Activated naive CD8-positive, alpha-beta T cell treated with anti-CD3 and anti-CD28 coated beads for 36 hours (primary cell): ENCODE measurements around the gene ARMC9. TPM values are rescaled to one million over a fixed set of nuclear protein-coding genes. Genes with fewer than 3 reads are reported as not detected.

Source experiments
- DNase-seq: peaks from one replicate; pipeline ENCODE4 v3.0.0; 2021
- H3K27ac Mint-ChIP-seq: one replicate; pipeline ENCODE4 v1.8.0; 2022; ENCODE audit warnings: mild to moderate bottlenecking, moderate library complexity, mixed read lengths
- H3K27me3 Mint-ChIP-seq: one replicate; pipeline ENCODE4 v1.8.0; 2022; ENCODE audit warnings: mild to moderate bottlenecking, mixed read lengths
- H3K36me3 Mint-ChIP-seq: one replicate; pipeline ENCODE4 v1.8.0; 2021; ENCODE audit warnings: mild to moderate bottlenecking, mixed read lengths
- H3K4me1 Mint-ChIP-seq: one replicate; pipeline ENCODE4 v1.8.0; 2021; ENCODE audit warnings: mixed read lengths
- H3K4me3 Mint-ChIP-seq: one replicate; pipeline ENCODE4 v1.8.0; 2022; ENCODE audit warnings: mild to moderate bottlenecking, moderate library complexity, mixed read lengths
- H3K9me3 Mint-ChIP-seq: one replicate; pipeline ENCODE4 v1.8.0; 2022; ENCODE audit warnings: mixed read lengths
- total RNA-seq, 2 experiments: library from RNA; stranded (reverse); gene quantifications; one replicate each; pipeline ENCODE4 v1.2.3, GENCODE V29; 2021

ARMC9 gene
- total RNA-seq, 2 experiments from 2014 or later = 3.9 to 5.1 TPM

- Mint-ChIP-seq H3K4me1 (peaks cover 2% of the 10 kb centered on the region), H3K9me3 (no peaks in the 10 kb centered on the region), H3K27ac (no peak overlapping the region), H3K36me3 (no peaks in the 10 kb centered on the region), H3K27me3 (no peaks in the 10 kb centered on the region), H3K4me3 (no peak overlapping the region)
- DNase-seq = no peak
Measured at GRCh38 chr2:231207734-231208133, 9.3 kb downstream of the ARMC9 start.

DNA sequence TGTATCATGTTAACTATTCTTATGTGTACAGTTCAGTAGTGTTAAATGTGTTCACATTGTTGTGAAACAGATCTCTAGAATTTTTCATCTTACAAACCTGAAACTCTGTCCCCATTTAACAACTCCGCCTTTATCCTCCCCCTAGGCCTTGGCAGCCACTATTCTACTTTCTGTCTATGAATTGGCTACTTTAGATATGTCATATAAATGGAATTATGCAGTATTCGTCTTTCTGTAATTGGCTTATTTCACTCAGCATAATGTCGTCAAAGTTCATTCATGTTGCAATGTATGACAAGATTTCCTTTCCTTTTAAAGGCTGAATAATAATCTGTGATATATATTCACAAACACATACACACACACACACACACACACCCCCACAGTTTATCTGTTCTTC is 12.4 kb downstream of the ARMC9 start:
- Mint-ChIP-seq H3K4me3 (no peak overlapping the region), H3K27ac (no peak overlapping the region), H3K9me3 (no peaks in the 10 kb centered on the region), H3K36me3 (no peaks in the 10 kb centered on the region), H3K4me1 (peaks cover 2% of the 10 kb centered on the region), H3K27me3 (no peaks in the 10 kb centered on the region)
- DNase-seq = no peak

DNA sequence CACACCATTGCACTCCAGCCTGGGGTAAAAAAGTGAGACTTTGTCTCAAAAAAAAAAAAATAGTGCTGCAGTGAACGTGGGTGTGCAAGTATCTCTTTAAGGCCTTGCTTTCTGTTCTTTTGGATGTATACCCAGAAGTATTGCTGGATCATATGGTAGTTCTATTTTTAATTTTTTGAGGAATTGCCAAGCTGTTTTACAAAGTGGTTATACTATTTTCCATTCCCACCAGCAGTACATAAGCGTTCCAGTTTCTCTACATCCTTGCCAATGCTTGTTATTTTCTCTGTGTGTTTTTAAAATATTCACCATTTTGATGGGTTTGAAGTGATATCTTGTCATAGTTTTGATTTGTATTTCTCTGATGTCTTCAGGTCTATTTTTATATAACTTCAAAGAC is 13.1 kb downstream of the ARMC9 start:
- Mint-ChIP-seq H3K36me3 (no peaks in the 10 kb centered on the region), H3K9me3 (no peaks in the 10 kb centered on the region), H3K27me3 (no peaks in the 10 kb centered on the region), H3K27ac (no peak overlapping the region), H3K4me1 (peaks cover 2% of the 10 kb centered on the region), H3K4me3 (no peak overlapping the region)
- no peak for DNase-seq

DNA sequence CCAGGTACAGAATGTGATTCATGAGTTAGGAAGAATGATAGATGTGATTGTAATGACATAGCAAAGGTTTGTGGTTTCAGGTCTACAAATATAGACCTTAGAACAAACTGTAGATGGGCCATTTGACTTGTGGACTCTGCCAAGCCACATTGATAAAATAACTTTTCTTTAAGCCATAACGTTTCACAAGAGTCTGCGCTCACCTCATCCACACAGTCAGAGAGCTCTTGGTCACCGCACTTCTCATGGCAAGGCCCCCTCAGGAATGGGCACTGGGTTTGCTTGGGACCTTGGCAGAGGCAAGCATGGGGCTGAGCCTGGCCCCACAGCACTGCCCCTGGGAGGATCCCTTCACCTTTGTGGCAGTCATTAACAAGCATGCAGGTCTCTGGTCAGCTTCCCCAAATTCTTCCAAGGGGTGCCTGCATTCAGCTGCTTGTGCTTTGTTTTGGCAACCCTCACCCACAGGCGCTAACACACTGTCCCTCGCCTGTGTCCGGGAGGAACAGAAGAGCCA is 14.0 kb downstream of the ARMC9 start:
- no peaks in the 10 kb centered on the region for H3K27me3 Mint-ChIP-seq
- H3K9me3 Mint-ChIP-seq = no peaks in the 10 kb centered on the region
- H3K36me3 Mint-ChIP-seq = no peaks in the 10 kb centered on the region
- H3K4me3 Mint-ChIP-seq = no peak overlapping the region
- H3K27ac Mint-ChIP-seq = no peak overlapping the region
- no peak for DNase-seq
- H3K4me1 Mint-ChIP-seq = peaks cover 2% of the 10 kb centered on the region

DNA sequence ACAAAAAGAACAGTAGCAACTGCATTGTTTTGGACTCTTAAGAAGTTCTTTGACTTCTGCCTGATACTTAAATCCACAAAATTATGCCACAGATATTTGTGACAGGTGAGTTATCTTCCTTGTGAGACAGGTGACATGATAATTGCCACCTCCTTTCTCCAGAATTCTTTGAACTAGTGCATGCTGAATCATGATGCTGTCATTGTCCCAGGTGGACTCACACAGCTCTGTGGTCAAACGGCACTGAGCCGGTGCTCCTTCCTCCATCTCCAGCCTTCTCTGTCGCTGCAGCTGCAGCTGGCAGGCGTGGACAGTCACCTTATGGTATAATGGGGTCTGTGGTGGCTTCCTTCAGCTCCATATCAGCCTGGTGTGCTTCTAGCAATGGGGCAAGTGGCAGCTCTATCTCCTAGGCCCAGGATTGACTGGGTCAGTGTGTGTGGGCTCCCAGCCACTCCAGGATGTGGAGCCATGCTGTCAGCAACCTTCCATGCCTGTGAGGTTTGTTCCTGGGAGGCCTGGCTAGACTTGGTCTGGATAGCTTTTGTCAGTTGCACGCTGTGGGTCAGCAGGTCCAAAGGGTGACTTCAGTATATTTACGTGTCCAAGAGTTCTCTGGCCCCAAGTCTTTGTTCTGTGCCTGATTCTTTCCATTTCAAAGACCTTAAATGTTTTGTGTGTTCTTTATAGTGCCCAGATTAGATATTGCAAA is 15.7 kb downstream of the ARMC9 start:
- no peaks in the 10 kb centered on the region for H3K36me3 Mint-ChIP-seq
- DNase-seq = no peak
- no peaks in the 10 kb centered on the region for H3K9me3 Mint-ChIP-seq
- H3K4me1 Mint-ChIP-seq = no peaks in the 10 kb centered on the region
- no peak overlapping the region for H3K27ac Mint-ChIP-seq
- no peaks in the 10 kb centered on the region for H3K27me3 Mint-ChIP-seq
- no peak overlapping the region for H3K4me3 Mint-ChIP-seq

DNA sequence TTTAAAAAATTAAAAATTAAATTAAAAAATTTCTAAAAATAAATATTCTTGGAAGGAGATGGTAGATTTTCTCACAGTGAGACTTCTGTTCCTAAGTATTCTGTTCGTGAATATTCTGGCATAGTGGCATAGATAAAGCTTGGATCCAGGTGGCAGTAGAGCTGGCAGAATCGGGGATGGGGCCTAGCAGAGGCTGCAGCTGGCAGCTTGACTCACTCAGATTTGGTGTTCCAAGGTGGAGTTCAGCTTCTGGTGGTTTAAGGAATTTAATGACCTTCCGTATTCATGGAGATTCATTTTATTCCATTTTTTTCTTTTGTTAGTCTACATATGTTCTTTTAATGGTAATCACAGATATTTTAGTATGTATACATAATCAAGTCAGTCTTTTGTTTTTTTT is 19.9 kb downstream of the ARMC9 start:
- no peaks in the 10 kb centered on the region for H3K9me3 Mint-ChIP-seq
- no peak overlapping the region for H3K4me3 Mint-ChIP-seq
- no peaks in the 10 kb centered on the region for H3K4me1 Mint-ChIP-seq
- H3K27ac Mint-ChIP-seq = no peak overlapping the region
- H3K27me3 Mint-ChIP-seq = no peaks in the 10 kb centered on the region
- peaks cover 3% of the 10 kb centered on the region for H3K36me3 Mint-ChIP-seq
- DNase-seq = no peak

DNA sequence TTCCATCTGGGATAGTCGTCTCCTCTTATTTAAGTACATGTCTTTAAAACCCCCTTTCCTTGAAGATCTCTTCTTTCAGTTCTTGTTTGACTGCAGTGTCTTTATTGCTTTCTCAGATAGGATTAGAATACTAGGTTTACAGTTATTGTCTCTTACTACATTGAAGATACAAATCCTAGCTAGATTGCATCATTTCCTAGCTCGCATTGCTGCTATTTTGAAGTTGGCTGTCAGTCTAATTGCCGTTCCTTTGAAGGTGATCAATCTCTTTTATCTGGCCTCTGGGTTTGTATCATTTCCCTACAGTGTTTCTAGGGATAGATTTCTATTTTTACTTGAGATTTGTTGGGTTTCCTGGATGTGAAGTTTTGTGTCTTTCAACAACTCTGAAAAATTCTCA is 20.9 kb downstream of the ARMC9 start:
- Mint-ChIP-seq H3K36me3 (peaks cover 3% of the 10 kb centered on the region), H3K27ac (no peak overlapping the region), H3K4me3 (no peak overlapping the region), H3K9me3 (no peaks in the 10 kb centered on the region), H3K27me3 (no peaks in the 10 kb centered on the region), H3K4me1 (no peaks in the 10 kb centered on the region)
- DNase-seq = no peak

DNA sequence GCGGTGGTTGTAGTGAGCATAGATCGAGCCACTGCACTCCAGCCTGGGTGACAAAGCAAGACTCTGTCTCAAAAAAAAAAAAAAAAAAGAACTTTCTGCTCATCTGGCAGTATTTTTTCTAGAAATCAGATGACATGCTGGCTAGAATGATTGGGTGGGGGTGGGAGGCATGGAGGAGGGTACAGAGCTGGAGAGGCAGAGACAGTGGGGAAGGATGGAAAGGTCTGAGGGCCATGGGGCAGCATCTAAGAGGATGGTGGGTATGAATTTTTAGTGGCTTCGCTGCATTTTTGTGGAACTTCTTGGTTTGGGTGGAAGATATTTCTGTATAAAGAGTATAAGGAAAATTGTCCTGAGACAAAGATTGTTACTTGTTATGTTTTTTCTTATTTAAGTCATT is 23.3 kb downstream of the ARMC9 start:
- no peaks in the 10 kb centered on the region for H3K27me3 Mint-ChIP-seq
- no peak for DNase-seq
- no peak overlapping the region for H3K27ac Mint-ChIP-seq
- no peaks in the 10 kb centered on the region for H3K4me1 Mint-ChIP-seq
- peaks cover 3% of the 10 kb centered on the region for H3K36me3 Mint-ChIP-seq
- H3K4me3 Mint-ChIP-seq = no peak overlapping the region
- no peaks in the 10 kb centered on the region for H3K9me3 Mint-ChIP-seq

- H3K4me3 Mint-ChIP-seq = no peak overlapping the region
- H3K27ac Mint-ChIP-seq = no peak overlapping the region
- peaks cover 3% of the 10 kb centered on the region for H3K36me3 Mint-ChIP-seq
- no peaks in the 10 kb centered on the region for H3K4me1 Mint-ChIP-seq
- H3K27me3 Mint-ChIP-seq = no peaks in the 10 kb centered on the region
- H3K9me3 Mint-ChIP-seq = no peaks in the 10 kb centered on the region
- DNase-seq = no peak
Measured at GRCh38 chr2:231222318-231223000, 24.0 kb downstream of the ARMC9 start.

DNA sequence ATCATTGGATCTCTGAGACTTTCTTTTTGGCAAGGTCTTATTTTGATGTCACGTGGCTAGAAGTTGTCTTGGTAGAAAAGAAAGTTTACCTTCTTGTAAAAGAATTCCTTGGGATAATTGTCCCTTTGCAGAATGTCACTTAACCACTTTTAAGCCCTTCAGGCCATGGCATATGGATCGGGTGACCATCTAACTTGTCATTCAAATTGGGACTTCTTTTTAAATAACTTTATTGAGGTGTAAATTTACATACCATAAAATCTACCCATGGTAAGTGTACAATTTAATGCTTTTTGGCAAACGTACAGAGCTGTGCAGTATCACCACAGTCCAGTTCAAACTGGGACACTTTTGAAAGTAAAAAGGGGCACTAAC is 24.6 kb downstream of the ARMC9 start:
- H3K27me3 Mint-ChIP-seq = no peaks in the 10 kb centered on the region
- no peaks in the 10 kb centered on the region for H3K9me3 Mint-ChIP-seq
- no peak overlapping the region for H3K27ac Mint-ChIP-seq
- DNase-seq = no peak
- H3K4me3 Mint-ChIP-seq = no peak overlapping the region
- H3K36me3 Mint-ChIP-seq = peaks cover 3% of the 10 kb centered on the region
- no peaks in the 10 kb centered on the region for H3K4me1 Mint-ChIP-seq

DNA sequence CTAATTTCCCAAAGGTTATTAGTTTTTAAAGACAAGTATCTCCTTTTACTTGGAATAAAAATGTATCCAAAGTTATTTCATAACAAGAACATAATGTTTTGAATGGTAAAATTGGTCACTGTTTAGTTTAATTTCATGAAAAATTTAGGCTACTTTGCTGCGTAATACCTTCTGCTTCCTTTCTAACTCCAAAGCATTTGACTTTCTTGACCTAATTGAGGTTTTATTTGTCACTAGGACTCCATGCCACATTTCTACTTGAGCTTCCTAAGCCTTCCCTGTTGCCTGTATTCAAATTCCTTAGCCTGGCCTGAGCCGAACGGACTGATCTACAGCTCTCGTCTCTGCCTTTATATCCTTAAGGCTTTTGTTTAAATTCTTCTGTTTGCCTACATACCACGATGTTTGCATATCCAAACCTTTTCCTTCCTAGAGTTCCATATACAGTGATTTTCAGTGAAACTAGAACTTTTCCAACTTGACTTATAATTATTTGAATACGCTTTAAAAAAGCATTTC is 25.1 kb downstream of the ARMC9 start:
- DNase-seq = no peak
- Mint-ChIP-seq H3K27ac (no peak overlapping the region), H3K9me3 (no peaks in the 10 kb centered on the region), H3K4me1 (no peaks in the 10 kb centered on the region), H3K27me3 (no peaks in the 10 kb centered on the region), H3K36me3 (peaks cover 3% of the 10 kb centered on the region), H3K4me3 (no peak overlapping the region)

- Mint-ChIP-seq H3K27me3 (no peaks in the 10 kb centered on the region), H3K36me3 (no peaks in the 10 kb centered on the region), H3K27ac (no peak overlapping the region), H3K9me3 (no peaks in the 10 kb centered on the region), H3K4me3 (no peak overlapping the region), H3K4me1 (peaks cover 6% of the 10 kb centered on the region)
- peak; percentile 39 for DNase-seq
Measured at GRCh38 chr2:231227310-231228162, 29.1 kb downstream of the ARMC9 start.

GRCh38 chr2:231228223-231228622 is 29.8 kb downstream of the ARMC9 start:
- Mint-ChIP-seq H3K36me3 (no peaks in the 10 kb centered on the region), H3K9me3 (no peaks in the 10 kb centered on the region), H3K27ac (no peak overlapping the region), H3K4me1 (peaks cover 6% of the 10 kb centered on the region), H3K27me3 (no peaks in the 10 kb centered on the region), H3K4me3 (no peak overlapping the region)
- DNase-seq = no peak

GRCh38 chr2:231228974-231229529 is 30.6 kb downstream of the ARMC9 start:
- H3K36me3 Mint-ChIP-seq = no peaks in the 10 kb centered on the region
- peaks cover 6% of the 10 kb centered on the region for H3K4me1 Mint-ChIP-seq
- no peak overlapping the region for H3K27ac Mint-ChIP-seq
- no peaks in the 10 kb centered on the region for H3K9me3 Mint-ChIP-seq
- no peak overlapping the region for H3K4me3 Mint-ChIP-seq
- no peak for DNase-seq
- H3K27me3 Mint-ChIP-seq = no peaks in the 10 kb centered on the region

DNA sequence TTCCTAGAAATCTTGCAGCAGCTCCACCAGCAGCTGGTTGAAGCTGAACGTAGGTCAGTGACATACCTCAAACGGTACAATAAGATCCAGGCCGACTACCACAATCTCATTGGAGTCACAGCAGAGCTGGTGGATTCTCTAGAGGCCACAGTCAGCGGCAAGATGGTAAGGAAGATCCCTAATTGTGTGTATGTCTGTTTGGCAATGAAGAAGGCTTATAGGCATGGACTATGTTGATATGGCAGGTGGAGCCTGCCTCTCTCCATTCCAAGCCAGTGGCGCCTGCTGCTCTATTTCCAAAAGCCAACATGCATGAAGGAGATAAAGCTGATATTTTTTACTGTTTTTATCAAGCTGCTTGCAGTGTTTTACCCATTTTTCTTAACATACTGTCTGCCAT is 36.8 kb downstream of the ARMC9 start:
- no peaks in the 10 kb centered on the region for H3K4me1 Mint-ChIP-seq
- H3K27ac Mint-ChIP-seq = no peak overlapping the region
- no peaks in the 10 kb centered on the region for H3K27me3 Mint-ChIP-seq
- no peak overlapping the region for H3K4me3 Mint-ChIP-seq
- no peak for DNase-seq
- H3K36me3 Mint-ChIP-seq = no peaks in the 10 kb centered on the region
- H3K9me3 Mint-ChIP-seq = no peaks in the 10 kb centered on the region
